Aorta (tissue), 5 donors: Measurements from ENCODE around the gene CDK5RAP2. TPM values are rescaled to one million over a fixed set of nuclear protein-coding genes. Genes with fewer than 3 reads are reported as not detected.

Experiments
- ATAC-seq: fragments of 200-7000 bp; cut with Tn5 transposase; one replicate; pipeline ENCODE4 v1.9.1; 2022; ENCODE audit warnings: moderate library complexity; ENCODE audit not compliant: low FRiP score
- DNase-seq, 2 donors: peaks; one replicate each; pipeline ENCODE4 v3.0.0-alpha.2; 2020
- H3K27ac ChIP-seq, 2 donors: one replicate each; pipeline ENCODE4 v1.5.1; 2013; ENCODE audit warnings: low read length in 2 of 2, mild to moderate bottlenecking in 2 of 2, moderate library complexity in 2 of 2, control low read depth in 1 of 2, inconsistent platforms in 1 of 2, low read depth in 1 of 2
- H3K27me3 ChIP-seq, 2 donors: one replicate each; pipeline ENCODE4 v1.6.1; 2013; ENCODE audit warnings: control low read depth in 1 of 2, low read length in 1 of 2, mild to moderate bottlenecking in 1 of 2, moderate library complexity in 1 of 2; ENCODE audit not compliant: insufficient read depth in 2 of 2, control insufficient read depth in 1 of 2
- H3K36me3 ChIP-seq, 2 donors: one replicate each; pipeline ENCODE4 v1.6.1; 2013; ENCODE audit warnings: control low read depth in 1 of 2, low read length in 1 of 2, mild to moderate bottlenecking in 1 of 2; ENCODE audit not compliant: insufficient read depth in 2 of 2, control insufficient read depth in 1 of 2
- H3K4me1 ChIP-seq, 2 donors: one replicate each; pipeline ENCODE4 v1.6.1; 2013; ENCODE audit warnings: low read length in 2 of 2, control low read depth in 1 of 2, mild to moderate bottlenecking in 1 of 2, moderate library complexity in 1 of 2; ENCODE audit not compliant: insufficient read depth in 2 of 2, control insufficient read depth in 1 of 2
- H3K4me3 ChIP-seq, 2 donors: one replicate each; pipeline ENCODE4 v1.5.1; 2013; ENCODE audit warnings: low read length in 2 of 2, control low read depth in 1 of 2, mild to moderate bottlenecking in 1 of 2
- H3K9me3 ChIP-seq: one replicate; pipeline ENCODE4 v1.6.1; 2013; ENCODE audit warnings: mild to moderate bottlenecking, low read length; ENCODE audit not compliant: control insufficient read depth
- WGBS, 2 donors: extraction: QIAGEN DNeasy Blood & Tissue Kit; methylation state at CpG; one replicate each; pipeline ENCODE4 v1.1.7; 2013; 5-methylcytosine and 5-hydroxymethylcytosine counted together
- intact Hi-C, 2 donors: fragments of 100-400 bp; cut with DNase I; formaldehyde crosslinking; loops; one replicate each; pipeline versions ENCODE4 v1.14.2 to v1.15.0; 2022
- polyA plus RNA-seq, 2 donors: library from polyadenylated mRNA; stranded (reverse); fragments of 200-250 nt; gene quantifications; one replicate each; pipeline ENCODE4 v1.2.3, GENCODE V29; 2013
- total RNA-seq, 2 donors: library from RNA; stranded (reverse); fragmentation: NEBNext Ultra II Directional; extraction: Animal tissue kit (Norgen Biotek cat#: 25700); gene quantifications; one replicate each; pipeline ENCODE4 v1.2.1, GENCODE V29; 2021
- donor health status: healthy with polysubstance abuse.
- donor health status: Bipolar disorder and iron deficiency.
- donor health status: DM: no; HTN: no; CAD: no.
- donor health status: DM: no; HTN: no; CAD: no.
- donor health status: DM: yes; HTN: yes; CAD: no.

The CDK5RAP2 gene
- total and polyA plus RNA-seq, 4 donors = 37.1 to 106 (median 66.3) TPM

GRCh38 chr9:120542701-120543490, 37.1 kb downstream of the CDK5RAP2 start:
- DNase-seq (no peak), ATAC-seq (no peak)
- H3K4me3 ChIP-seq = no peak overlapping the region
- WGBS, 2 donors = 88 to 92% methylated on average over 7 of the region's 7 CpGs
- no peak overlapping the region for H3K27ac ChIP-seq
- H3K4me1 ChIP-seq = no peaks in the 10 kb centered on the region
- no peaks in the 10 kb centered on the region for H3K27me3 ChIP-seq
- H3K36me3 ChIP-seq = peaks cover 8 to 12% of the 10 kb centered on the region in 2 donors
- intact Hi-C loops = no loop called here
- no peaks in the 10 kb centered on the region for H3K9me3 ChIP-seq

GRCh38 chr9:120541921-120542320, 38.0 kb downstream of the CDK5RAP2 start:
- WGBS, 2 donors = 88 to 91% methylated on average over 2 of the region's 2 CpGs
- Histone ChIP-seq H3K27me3 (no peaks in the 10 kb centered on the region), H3K27ac (no peak overlapping the region), H3K4me1 (no peaks in the 10 kb centered on the region), H3K4me3 (no peak overlapping the region), H3K9me3 (no peaks in the 10 kb centered on the region), H3K36me3 (peaks cover 8 to 12% of the 10 kb centered on the region in 2 donors)
- intact Hi-C loops = no loop called here
- DNase-seq = no peak
- ATAC-seq = no peak

GRCh38 chr9:120539951-120540350, 40.0 kb downstream of the CDK5RAP2 start:
- Histone ChIP-seq H3K36me3 (peaks cover 5 to 9% of the 10 kb centered on the region in 2 donors), H3K4me1 (no peaks in the 10 kb centered on the region), H3K9me3 (no peaks in the 10 kb centered on the region), H3K27me3 (no peaks in the 10 kb centered on the region), H3K4me3 (no peak overlapping the region), H3K27ac (no peak overlapping the region)
- WGBS, 2 donors = 87% methylated on average over 9 of the region's 9 CpGs
- DNase-seq (no peak), ATAC-seq (no peak)
- intact Hi-C loops = no loop called here

GRCh38 chr9:120538339-120538738, 41.6 kb downstream of the CDK5RAP2 start:
- ATAC-seq = no peak

GRCh38 chr9:120536949-120537640, 42.9 kb downstream of the CDK5RAP2 start:
- no peaks in the 10 kb centered on the region for H3K4me1 ChIP-seq
- H3K4me3 ChIP-seq = no peak overlapping the region
- WGBS, 2 donors = 83 to 86% methylated on average over 5 of the region's 5 CpGs
- H3K27ac ChIP-seq = no peak overlapping the region
- no peak for DNase-seq
- intact Hi-C loops = no loop called here
- ATAC-seq = no peak
- H3K27me3 ChIP-seq = no peaks in the 10 kb centered on the region
- H3K9me3 ChIP-seq = no peaks in the 10 kb centered on the region
- H3K36me3 ChIP-seq = peaks cover 3 to 4% of the 10 kb centered on the region in 2 donors

More at GRCh38 chr9:120538339-120538738, 41.6 kb downstream of the CDK5RAP2 start:
- peaks cover 3 to 4% of the 10 kb centered on the region in 2 donors for H3K36me3 ChIP-seq
- no peak overlapping the region for H3K27ac ChIP-seq
- H3K4me3 ChIP-seq = no peak overlapping the region
- H3K9me3 ChIP-seq = no peaks in the 10 kb centered on the region
- no peaks in the 10 kb centered on the region for H3K27me3 ChIP-seq
- intact Hi-C loops = no loop called here
- no peak for DNase-seq
- H3K4me1 ChIP-seq = no peaks in the 10 kb centered on the region
- WGBS, 2 donors = 61 to 64% methylated on average over 3 of the region's 3 CpGs

GRCh38 chr9:120536094-120536493, 43.9 kb downstream of the CDK5RAP2 start:
- intact Hi-C loops = no loop called here
- H3K36me3 ChIP-seq = peaks cover 3 to 4% of the 10 kb centered on the region in 2 donors
- no peak overlapping the region for H3K27ac ChIP-seq
- WGBS, 2 donors = 93% methylated on average over 6 of the region's 6 CpGs
- ATAC-seq (no peak), DNase-seq (no peak)
- no peaks in the 10 kb centered on the region for H3K27me3 ChIP-seq
- no peaks in the 10 kb centered on the region for H3K9me3 ChIP-seq
- H3K4me3 ChIP-seq = no peak overlapping the region
- no peaks in the 10 kb centered on the region for H3K4me1 ChIP-seq

GRCh38 chr9:120534266-120534665, 45.7 kb downstream of the CDK5RAP2 start:
- H3K27ac ChIP-seq = no peak overlapping the region
- 91 to 92% methylated on average over 2 of the region's 2 CpGs for WGBS, 2 donors
- H3K36me3 ChIP-seq = peaks cover 5 to 6% of the 10 kb centered on the region in 2 donors

GRCh38 chr9:120532891-120533290, 47.1 kb downstream of the CDK5RAP2 start:
- Histone ChIP-seq H3K4me3 (no peak overlapping the region), H3K36me3 (peaks cover 7 to 8% of the 10 kb centered on the region in 2 donors), H3K27me3 (no peaks in the 10 kb centered on the region), H3K9me3 (no peaks in the 10 kb centered on the region), H3K27ac (no peak overlapping the region), H3K4me1 (no peaks in the 10 kb centered on the region)
- ATAC-seq (no peak), DNase-seq (peak in 1 of 2 donors; percentile 65)
- 89 to 90% methylated on average over 10 of the region's 10 CpGs for WGBS, 2 donors
- intact Hi-C loops = no loop called here

More at GRCh38 chr9:120534266-120534665, 45.7 kb downstream of the CDK5RAP2 start:
- Histone ChIP-seq H3K4me1 (no peaks in the 10 kb centered on the region), H3K27me3 (no peaks in the 10 kb centered on the region), H3K9me3 (no peaks in the 10 kb centered on the region), H3K4me3 (no peak overlapping the region)
- intact Hi-C loops = no loop called here
- ATAC-seq (no peak), DNase-seq (no peak)
